Measurements from ENCODE around the gene FARSB.

DNA sequence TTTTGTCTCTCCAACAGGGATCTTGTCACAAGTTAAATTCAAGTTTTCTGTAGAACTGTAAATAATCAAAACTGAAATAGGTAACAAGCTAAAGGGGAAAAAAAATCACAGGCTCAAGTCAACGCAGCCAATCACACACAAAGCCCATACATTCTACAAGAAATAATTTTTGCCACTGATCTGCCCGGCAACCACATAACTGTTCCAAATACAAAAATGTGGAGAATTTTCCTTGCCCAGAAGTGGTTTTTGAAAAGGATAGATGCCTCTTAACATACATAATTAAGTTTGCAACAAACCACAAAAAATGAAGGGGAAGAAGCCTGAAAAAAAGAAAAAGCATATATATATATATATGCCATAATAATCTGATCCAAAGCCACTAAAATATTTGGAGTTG is 60.3 kb downstream of the FARSB start:
- TF ChIP-seq NFIC (IDR thresholded peaks at IDR 0.05) (no peak), RAD21 (IDR thresholded peaks at IDR 0.05; ENCODE audit: low read depth) (no peak)

Data from Ishikawa (cell line).